CD4-positive, alpha-beta memory T cell (primary cell): ENCODE measurements around the gene PGLYRP3. TPM values are rescaled to one million over a fixed set of nuclear protein-coding genes. Genes with fewer than 3 reads are reported as not detected.

Source experiments
- CTCF ChIA-PET: fragments of 350-600 bp; sonication (Branson Sonifier 250); formaldehyde crosslinking; loops from one replicate; lab custom pipeline; 2021; ENCODE audit warnings: inconsistent platforms; ENCODE audit not compliant: partially characterized antibody; lab: Charles Lee
- POLR2A ChIA-PET: fragments of 350-600 bp; sonication (Branson Sonifier 250); formaldehyde crosslinking; loops from one replicate; lab custom pipeline; 2021; ENCODE audit not compliant: partially characterized antibody; lab: Charles Lee
- DNase-seq, 5 donors: peaks; one replicate each; pipeline versions ENCODE4 v3.0.0 to v3.0.0-alpha.2; 2020 to 2022; ENCODE audit warnings: mixed read lengths in 1 of 5
- H3K27ac ChIP-seq: one replicate; pipeline ENCODE4 v1.7.0; 2013; ENCODE audit warnings: low read depth, low read length
- H3K27me3 ChIP-seq: 2 replicates; pipeline ENCODE4 v1.7.0; 2013; ENCODE audit warnings: mild to moderate bottlenecking, low read length, moderate library complexity; ENCODE audit not compliant: insufficient read depth
- H3K36me3 ChIP-seq: 2 replicates; pipeline ENCODE4 v1.7.0; 2013; ENCODE audit warnings: mild to moderate bottlenecking, low read length, moderate library complexity; ENCODE audit not compliant: insufficient read depth
- H3K4me1 ChIP-seq: 2 replicates; pipeline ENCODE4 v1.7.0; 2013; ENCODE audit warnings: mild to moderate bottlenecking, low read length, moderate library complexity; ENCODE audit not compliant: insufficient read depth
- H3K4me3 ChIP-seq, 2 donors: one replicate each; pipeline ENCODE4 v1.7.0; 2013; ENCODE audit warnings: low read length in 2 of 2, mild to moderate bottlenecking in 1 of 2
- H3K9me3 ChIP-seq, 2 donors: one replicate each; pipeline ENCODE4 v1.7.0; 2013; ENCODE audit warnings: low read length in 2 of 2, control low read depth in 1 of 2; ENCODE audit not compliant: control insufficient read depth in 1 of 2
- H3K27ac Mint-ChIP-seq, 7 donors: one replicate each; pipeline ENCODE4 v1.8.0; 2020 to 2021; ENCODE audit warnings: mixed read lengths in 7 of 7, mild to moderate bottlenecking in 6 of 7, inconsistent platforms in 3 of 7, moderate library complexity in 3 of 7
- H3K27me3 Mint-ChIP-seq, 2 donors: one replicate each; pipeline ENCODE4 v1.8.0; 2020 to 2021; ENCODE audit warnings: mixed read lengths in 2 of 2
- H3K36me3 Mint-ChIP-seq, 2 donors: one replicate each; pipeline ENCODE4 v1.8.0; 2020 to 2021; ENCODE audit warnings: mixed read lengths in 2 of 2, inconsistent platforms in 1 of 2, mild to moderate bottlenecking in 1 of 2
- H3K4me1 Mint-ChIP-seq, 4 donors: one replicate each; pipeline ENCODE4 v1.8.0; 2020 to 2021; ENCODE audit warnings: mixed read lengths in 4 of 4, mild to moderate bottlenecking in 1 of 4
- H3K4me3 Mint-ChIP-seq, 8 donors: one replicate each; pipeline ENCODE4 v1.8.0; 2020 to 2021; ENCODE audit warnings: mixed read lengths in 8 of 8, mild to moderate bottlenecking in 7 of 8, moderate library complexity in 6 of 8, inconsistent platforms in 3 of 8
- H3K9me3 Mint-ChIP-seq, 8 donors: one replicate each; pipeline ENCODE4 v1.8.0; 2020 to 2021; ENCODE audit warnings: mixed read lengths in 8 of 8, mild to moderate bottlenecking in 5 of 8, inconsistent platforms in 3 of 8, moderate library complexity in 1 of 8
- intact Hi-C: fragments of 100-400 bp; cut with micrococcal nuclease; formaldehyde crosslinking; loops from one replicate; pipeline ENCODE4 v1.15.1; 2023
- polyA plus RNA-seq, 2 donors: library from polyadenylated mRNA; unstranded; fragments of 300-500 nt; fragmentation: Illumina TruSeq; gene quantifications; one replicate each; pipeline ENCODE4 v1.2.3, GENCODE V29; 2021
- total RNA-seq, 2 experiments: library from RNA; stranded (reverse); gene quantifications; one replicate each; pipeline ENCODE4 v1.2.3, GENCODE V29; 2021

The PGLYRP3 gene
- total and polyA plus RNA-seq, 4 experiments from 2014 or later = not detected

DNA sequence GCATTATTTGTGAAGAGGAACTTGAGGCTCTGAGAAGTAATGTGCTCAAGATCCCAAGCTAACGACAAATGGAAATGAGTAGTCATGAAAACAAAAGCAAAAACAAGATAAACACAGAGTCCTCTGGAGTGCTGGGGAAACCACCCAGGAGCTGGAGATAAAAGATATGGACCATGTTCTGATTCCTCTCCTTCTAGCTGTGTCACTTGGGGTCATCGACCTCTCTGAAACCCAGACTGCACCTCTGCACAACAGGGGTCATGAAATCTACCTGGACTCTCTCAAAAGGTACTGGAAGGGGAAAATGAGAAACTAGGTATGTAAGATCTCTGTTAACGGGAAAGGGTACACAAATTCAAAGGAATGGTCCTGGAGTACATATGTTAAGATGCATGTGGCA lies 29.4 kb upstream of the PGLYRP3 start:
- Mint-ChIP-seq H3K9me3 (no peaks in the 10 kb centered on the region), H3K36me3 (no peaks in the 10 kb centered on the region), H3K27me3 (peaks cover 5 to 19% of the 10 kb centered on the region in 2 donors), H3K27ac (no peak overlapping the region), H3K4me3 (no peak overlapping the region), H3K4me1 (peaks cover 29 to 70% (median 52%) of the 10 kb centered on the region in 4 donors)
- H3K4me1 ChIP-seq = peaks cover 56% of the 10 kb centered on the region
- ChIA-PET POLR2A (no interaction called here), CTCF (interaction anchor here (4.0 kb wide), 1 partner anchor 11 kb away, joined by 24 read pairs; no protein-coding TSS in a partner anchor)
- H3K4me3 ChIP-seq = no peak overlapping the region
- H3K27ac ChIP-seq = no peak overlapping the region
- intact Hi-C loops = no loop called here
- no peak for DNase-seq
- no peaks in the 10 kb centered on the region for H3K9me3 ChIP-seq
- no peaks in the 10 kb centered on the region for H3K36me3 ChIP-seq
- no peaks in the 10 kb centered on the region for H3K27me3 ChIP-seq

GRCh38 chr1:153341431-153341934 lies 28.7 kb upstream of the PGLYRP3 start:
- intact Hi-C loops = no loop called here
- Histone ChIP-seq H3K27ac (no peak overlapping the region), H3K9me3 (no peaks in the 10 kb centered on the region), H3K4me1 (peaks cover 54% of the 10 kb centered on the region), H3K27me3 (no peaks in the 10 kb centered on the region), H3K36me3 (no peaks in the 10 kb centered on the region), H3K4me3 (no peak overlapping the region)
- no peak overlapping the region for H3K27ac Mint-ChIP-seq
- H3K36me3 Mint-ChIP-seq = no peaks in the 10 kb centered on the region
- POLR2A ChIA-PET = no interaction called here
- H3K4me3 Mint-ChIP-seq = no peak overlapping the region
- CTCF ChIA-PET = interaction anchor here (4.0 kb wide), 1 partner anchor 12 kb away, joined by 24 read pairs; no protein-coding TSS in a partner anchor
- no peaks in the 10 kb centered on the region for H3K9me3 Mint-ChIP-seq
- peaks cover 5 to 16% of the 10 kb centered on the region in 2 donors for H3K27me3 Mint-ChIP-seq
- DNase-seq = no peak
- H3K4me1 Mint-ChIP-seq = peaks cover 28 to 65% (median 49%) of the 10 kb centered on the region in 4 donors

DNA sequence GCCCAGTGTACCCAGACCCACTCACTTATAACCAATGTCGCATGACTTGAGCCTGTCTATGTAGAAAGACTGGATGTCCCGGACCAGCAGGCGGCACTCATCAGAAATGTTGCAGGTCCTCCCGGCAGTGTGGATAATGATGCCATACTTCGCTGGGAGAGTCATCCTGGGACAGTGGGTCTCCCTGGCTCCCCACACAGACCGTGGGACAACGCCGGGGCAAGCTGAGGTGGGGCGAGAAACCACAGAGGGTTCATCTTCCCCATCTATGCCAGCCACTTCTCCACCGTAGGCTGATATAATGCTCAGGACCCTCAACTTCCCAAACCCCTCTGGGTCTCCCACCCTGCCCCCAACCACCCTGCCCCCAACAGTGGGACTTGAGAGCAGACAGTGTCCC lies 27.6 kb upstream of the PGLYRP3 start:
- Mint-ChIP-seq H3K9me3 (no peaks in the 10 kb centered on the region), H3K4me3 (peak overlapping the region in 2 of 8 donors; percentile 59 to 73), H3K27me3 (peaks cover 0 to 19% of the 10 kb centered on the region in 2 donors), H3K4me1 (peaks cover 20 to 54% (median 38%) of the 10 kb centered on the region in 4 donors), H3K36me3 (no peaks in the 10 kb centered on the region), H3K27ac (peak overlapping the region in 1 of 7 donors; percentile 67)
- H3K9me3 ChIP-seq = no peaks in the 10 kb centered on the region
- ChIA-PET CTCF (interaction anchor here (0.6 kb wide), 1 partner anchor 12 kb away, joined by 3 read pairs; no protein-coding TSS in a partner anchor), POLR2A (no interaction called here)
- no peak for DNase-seq
- no peaks in the 10 kb centered on the region for H3K27me3 ChIP-seq
- intact Hi-C loops = no loop called here
- H3K36me3 ChIP-seq = no peaks in the 10 kb centered on the region
- peaks cover 42% of the 10 kb centered on the region for H3K4me1 ChIP-seq
- no peak overlapping the region for H3K27ac ChIP-seq
- no peak overlapping the region for H3K4me3 ChIP-seq

- peak overlapping the region in 3 of 7 donors; percentile 21 to 67 (median 29) for H3K27ac Mint-ChIP-seq
- H3K4me1 Mint-ChIP-seq = peaks cover 19 to 48% (median 35%) of the 10 kb centered on the region in 4 donors
Measured at GRCh38 chr1:153339802-153340201, 27.1 kb upstream of the PGLYRP3 start.

DNA sequence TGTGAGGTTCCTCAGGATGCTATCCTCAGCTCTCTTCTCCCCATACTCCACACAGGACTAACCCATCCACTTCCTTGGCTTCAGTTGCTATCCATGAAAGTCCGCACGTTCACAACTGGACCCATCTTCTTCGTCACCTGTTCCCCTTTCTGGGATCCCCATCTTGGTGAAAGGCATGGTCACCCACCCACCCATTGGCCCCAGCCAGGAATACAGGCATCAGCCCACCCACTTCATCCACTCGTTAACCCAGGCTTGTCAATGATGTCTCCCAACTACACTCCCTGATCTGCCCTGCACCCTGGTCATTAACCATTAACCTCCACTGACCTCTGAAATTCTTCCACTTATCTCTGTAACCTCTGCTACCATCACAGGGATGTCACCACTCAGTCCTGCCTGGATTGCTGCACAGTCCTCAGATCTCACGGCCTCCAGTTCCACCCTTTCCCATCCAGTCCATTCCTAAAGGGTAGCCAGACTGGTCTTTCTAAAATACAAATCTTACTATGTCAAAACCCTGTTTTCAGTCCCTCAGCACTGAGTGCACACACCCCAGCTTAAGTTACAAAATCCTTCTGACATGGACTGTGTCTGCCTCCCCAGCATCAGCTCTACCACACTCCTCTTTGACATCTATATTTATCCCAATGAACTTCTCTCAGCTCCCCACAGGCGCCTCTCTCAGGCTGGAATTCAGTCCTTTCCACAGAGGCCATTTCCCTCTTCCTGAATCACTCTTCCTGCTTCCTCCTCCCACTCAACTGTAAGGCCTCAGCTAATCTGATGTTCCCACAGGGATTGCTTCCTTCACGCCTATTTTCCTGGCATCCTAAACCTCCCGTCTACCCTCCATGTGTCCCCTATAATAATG lies 25.5 kb upstream of the PGLYRP3 start:
- H3K27me3 Mint-ChIP-seq = peaks cover 0 to 18% of the 10 kb centered on the region in 2 donors
- no peaks in the 10 kb centered on the region for H3K36me3 Mint-ChIP-seq
- CTCF ChIA-PET = interaction anchor here (1.2 to 1.5 kb wide), 2 partner anchors 14 to 17 kb away, joined by 3 to 5 read pairs; no protein-coding TSS in a partner anchor
- Histone ChIP-seq H3K4me1 (peaks cover 21% of the 10 kb centered on the region), H3K9me3 (no peaks in the 10 kb centered on the region), H3K27ac (no peak overlapping the region), H3K4me3 (no peak overlapping the region), H3K27me3 (no peaks in the 10 kb centered on the region), H3K36me3 (no peaks in the 10 kb centered on the region)
- POLR2A ChIA-PET = no interaction called here
- DNase-seq = no peak
- H3K4me3 Mint-ChIP-seq = no peak overlapping the region
- H3K27ac Mint-ChIP-seq = peak overlapping the region in 1 of 7 donors; percentile 69
- peaks cover 12 to 33% (median 24%) of the 10 kb centered on the region in 4 donors for H3K4me1 Mint-ChIP-seq
- intact Hi-C loops = no loop called here
- H3K9me3 Mint-ChIP-seq = peaks cover 0 to 2% (median 0%) of the 10 kb centered on the region in 8 donors

More at GRCh38 chr1:153339802-153340201, 27.1 kb upstream of the PGLYRP3 start:
- Histone ChIP-seq H3K36me3 (no peaks in the 10 kb centered on the region), H3K4me1 (peaks cover 37% of the 10 kb centered on the region), H3K9me3 (no peaks in the 10 kb centered on the region), H3K27ac (no peak overlapping the region), H3K27me3 (no peaks in the 10 kb centered on the region), H3K4me3 (no peak overlapping the region)
- POLR2A ChIA-PET = no interaction called here
- peak in 2 of 5 donors; percentile 7 to 17 for DNase-seq
- H3K4me3 Mint-ChIP-seq = peak overlapping the region in 5 of 8 donors; percentile 43 to 73 (median 70)
- CTCF ChIA-PET = no interaction called here
- no peaks in the 10 kb centered on the region for H3K9me3 Mint-ChIP-seq
- no peaks in the 10 kb centered on the region for H3K36me3 Mint-ChIP-seq
- intact Hi-C loops = no loop called here
- H3K27me3 Mint-ChIP-seq = peaks cover 0 to 19% of the 10 kb centered on the region in 2 donors

DNA sequence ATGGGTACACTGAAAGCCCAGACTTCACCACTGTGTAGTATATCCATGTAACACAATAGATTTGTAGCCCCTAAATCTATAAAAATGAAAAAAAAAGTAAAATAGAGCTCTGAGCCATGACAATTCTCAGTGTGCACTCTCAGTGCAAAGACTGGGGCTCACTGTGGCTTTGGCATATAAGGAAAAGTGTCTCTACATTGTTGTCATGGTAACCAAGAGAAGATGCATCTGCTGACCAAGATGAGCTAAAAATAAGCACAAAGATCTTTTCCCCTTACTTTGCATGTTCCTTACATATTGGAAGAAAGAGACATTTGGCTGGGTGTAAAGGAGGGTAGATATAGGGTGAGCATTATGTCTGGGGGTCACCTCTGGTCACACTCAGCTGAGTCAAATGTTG lies 23.9 kb upstream of the PGLYRP3 start:
- H3K9me3 Mint-ChIP-seq = peaks cover 0 to 10% (median 4%) of the 10 kb centered on the region in 8 donors
- H3K4me3 ChIP-seq = no peak overlapping the region
- H3K27ac ChIP-seq = no peak overlapping the region
- H3K27me3 ChIP-seq = no peaks in the 10 kb centered on the region
- peaks cover 19% of the 10 kb centered on the region for H3K4me1 ChIP-seq
- H3K4me1 Mint-ChIP-seq = peaks cover 12 to 28% (median 23%) of the 10 kb centered on the region in 4 donors
- no peaks in the 10 kb centered on the region for H3K9me3 ChIP-seq
- ChIA-PET CTCF (interaction anchor here (1.2 to 2.5 kb wide), 3 partner anchors 16 to 19 kb away, joined by 3 to 8 read pairs (median 5); no protein-coding TSS in a partner anchor), POLR2A (no interaction called here)
- H3K27me3 Mint-ChIP-seq = peaks cover 0 to 10% of the 10 kb centered on the region in 2 donors
- no peak for DNase-seq
- H3K27ac Mint-ChIP-seq = no peak overlapping the region
- H3K36me3 Mint-ChIP-seq = no peaks in the 10 kb centered on the region
- intact Hi-C loops = no loop called here
- H3K4me3 Mint-ChIP-seq = no peak overlapping the region
- H3K36me3 ChIP-seq = no peaks in the 10 kb centered on the region

DNA sequence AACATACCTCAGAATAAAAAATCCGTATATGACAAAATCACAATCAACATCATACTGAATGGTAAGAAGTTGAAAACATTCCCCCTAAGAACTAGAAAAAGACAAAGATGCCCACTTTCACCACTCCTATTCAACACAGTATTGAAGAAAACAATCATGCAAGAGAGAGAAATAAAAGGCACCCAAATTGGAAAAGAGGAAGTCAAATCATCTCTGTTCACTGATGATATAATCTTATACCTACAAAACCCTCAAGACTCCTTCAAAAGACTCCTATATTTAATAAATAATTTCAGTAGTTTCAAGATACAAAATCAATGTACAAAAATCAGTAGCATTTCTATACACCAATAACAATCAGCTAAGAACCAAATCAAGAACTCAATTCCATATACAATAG lies 21.1 kb upstream of the PGLYRP3 start:
- no peaks in the 10 kb centered on the region for H3K27me3 ChIP-seq

More for the DNA sequence above, 21.1 kb upstream of the PGLYRP3 start:
- H3K4me3 Mint-ChIP-seq = no peak overlapping the region
- Histone ChIP-seq H3K9me3 (no peaks in the 10 kb centered on the region), H3K4me1 (peaks cover 2% of the 10 kb centered on the region), H3K4me3 (no peak overlapping the region), H3K27ac (no peak overlapping the region), H3K36me3 (no peaks in the 10 kb centered on the region)
- ChIA-PET CTCF (no interaction called here), POLR2A (no interaction called here)
- DNase-seq = no peak
- H3K36me3 Mint-ChIP-seq = peaks cover 0 to 3% of the 10 kb centered on the region in 2 donors
- intact Hi-C loops = no loop called here
- peaks cover 2 to 29% (median 22%) of the 10 kb centered on the region in 8 donors for H3K9me3 Mint-ChIP-seq
- peaks cover 3 to 5% (median 4%) of the 10 kb centered on the region in 4 donors for H3K4me1 Mint-ChIP-seq
- H3K27me3 Mint-ChIP-seq = peaks cover 5 to 14% of the 10 kb centered on the region in 2 donors
- H3K27ac Mint-ChIP-seq = no peak overlapping the region
